ENCODE data around the gene NUDT13.
"Not testable (repeated sequence)": the region's sequence is repeated elsewhere in the genome, so short reads cannot be mapped to it uniquely, and the experiment has no call there.

Gene NUDT13

GRCh38 chr10:73106301-73106700 lies 4.0 kb upstream of the NUDT13 start:
- no peak for FAIRE-seq

- FAIRE-seq = not testable (repeated sequence)
Measured at GRCh38 chr10:73109248-73109652, 1.0 kb upstream of the NUDT13 start.

GRCh38 chr10:73112032-73112431 lies 1.8 kb downstream of the NUDT13 start:
- FAIRE-seq = not testable (repeated sequence)

- no peak for FAIRE-seq
Measured at GRCh38 chr10:73113551-73113950, 3.3 kb downstream of the NUDT13 start.

GRCh38 chr10:73116017-73116416 lies 5.8 kb downstream of the NUDT13 start:
- FAIRE-seq = no peak

- FAIRE-seq = no peak
Measured at GRCh38 chr10:73117976-73118743, 7.9 kb downstream of the NUDT13 start.

- FAIRE-seq = no peak
Measured at GRCh38 chr10:73119457-73119856, 9.2 kb downstream of the NUDT13 start.

GRCh38 chr10:73119952-73120351 lies 9.7 kb downstream of the NUDT13 start:
- no peak for FAIRE-seq

- FAIRE-seq = no peak
Measured at GRCh38 chr10:73126343-73126742, 16.1 kb downstream of the NUDT13 start.

- FAIRE-seq = no peak
Measured at GRCh38 chr10:73131301-73131700, 21.0 kb downstream of the NUDT13 start.

GRCh38 chr10:73131913-73132686 lies 21.8 kb downstream of the NUDT13 start:
- no peak for FAIRE-seq

- no peak for FAIRE-seq
Measured at GRCh38 chr10:73134727-73135126, 24.5 kb downstream of the NUDT13 start.

GRCh38 chr10:73136627-73137026 lies 26.4 kb downstream of the NUDT13 start:
- no peak for FAIRE-seq

- no peak for FAIRE-seq
Measured at GRCh38 chr10:73139251-73139650, 29.0 kb downstream of the NUDT13 start.

GRCh38 chr10:73141603-73142002 lies 31.3 kb downstream of the NUDT13 start:
- FAIRE-seq = no peak

- FAIRE-seq = not testable (repeated sequence)
Measured at GRCh38 chr10:73150633-73151413, 40.6 kb downstream of the NUDT13 start.

GRCh38 chr10:73152009-73152408 lies 41.8 kb downstream of the NUDT13 start:
- no peak for FAIRE-seq

GRCh38 chr10:73156054-73156453 lies 45.8 kb downstream of the NUDT13 start:
- no peak for FAIRE-seq

GRCh38 chr10:73159038-73159648 lies 48.9 kb downstream of the NUDT13 start:
- FAIRE-seq = peak; percentile 98

GRCh38 chr10:73161079-73161478 lies 50.8 kb downstream of the NUDT13 start:
- no peak for FAIRE-seq

- FAIRE-seq = no peak
Measured at GRCh38 chr10:73161662-73162061, 51.4 kb downstream of the NUDT13 start.

GRCh38 chr10:73163096-73163495 lies 52.8 kb downstream of the NUDT13 start:
- no peak for FAIRE-seq

GRCh38 chr10:73166972-73167371 lies 56.7 kb downstream of the NUDT13 start:
- FAIRE-seq = no peak

Measured in A204.1 (cell line).